Effector memory CD4-positive, alpha-beta T cell (primary cell): ENCODE results near the gene TBL1X.
A peak's percentile ranks its signal among the peaks of the same experiment; 100 is the strongest.
"Not testable (repeated sequence)": the region's sequence is repeated elsewhere in the genome, so short reads cannot be mapped to it uniquely, and the experiment has no call there.

Experiments
- DNase-seq, 3 donors: peaks; one replicate each; pipeline ENCODE4 v3.0.0-alpha.2; 2020
- H3K27ac ChIP-seq: 2 replicates; pipeline ENCODE4 v1.7.0; 2013; ENCODE audit warnings: mild to moderate bottlenecking, low read length, moderate library complexity; ENCODE audit not compliant: insufficient read depth, poor library complexity, severe bottlenecking
- H3K27me3 ChIP-seq: replicated peaks from 2 replicates; pipeline ENCODE4 v1.7.0; 2013; ENCODE audit warnings: mild to moderate bottlenecking, low read length; ENCODE audit not compliant: insufficient read depth, control insufficient read depth, poor library complexity, severe bottlenecking
- H3K36me3 ChIP-seq: 2 replicates; pipeline ENCODE4 v1.7.0; 2013; ENCODE audit warnings: mild to moderate bottlenecking, low read length, moderate library complexity; ENCODE audit not compliant: control insufficient read depth, insufficient read depth
- H3K4me1 ChIP-seq: 2 replicates; pipeline ENCODE4 v1.7.0; 2013; ENCODE audit warnings: low read length, mild to moderate bottlenecking; ENCODE audit not compliant: control insufficient read depth, insufficient read depth, poor library complexity, severe bottlenecking
- H3K4me3 ChIP-seq: 2 replicates; pipeline ENCODE4 v1.7.0; 2013; ENCODE audit warnings: low read length, low read depth, mild to moderate bottlenecking; ENCODE audit not compliant: insufficient read depth, poor library complexity, severe bottlenecking
- H3K9me3 ChIP-seq: 2 replicates; pipeline ENCODE4 v1.7.0; 2013; ENCODE audit warnings: mild to moderate bottlenecking, low read length, moderate library complexity; ENCODE audit not compliant: control insufficient read depth

The TBL1X gene

DNA sequence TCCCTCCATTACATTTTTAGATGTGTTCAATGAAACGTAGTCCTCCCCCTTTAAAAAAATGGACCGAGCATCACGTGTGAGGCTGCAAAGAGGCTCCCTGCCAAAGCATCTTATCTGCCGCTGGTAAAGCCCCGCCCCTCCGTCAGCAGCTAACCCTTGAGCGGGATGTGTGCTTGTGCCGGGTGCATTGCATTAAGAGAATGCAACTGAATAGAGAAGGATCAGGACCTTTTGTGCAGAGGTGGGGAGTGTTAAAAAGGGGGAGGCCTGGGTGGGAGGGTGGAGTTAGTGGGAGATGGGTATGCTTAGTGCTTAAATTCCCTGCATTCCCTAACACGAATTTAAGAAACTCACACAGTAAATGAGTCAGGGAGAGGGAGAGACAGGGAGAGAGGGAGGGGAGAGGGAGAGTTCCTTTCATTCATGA is 66.0 kb downstream of the TBL1X start:
- Histone ChIP-seq H3K4me3 (no peak overlapping the region), H3K27ac (no peak overlapping the region), H3K36me3 (no peaks in the 10 kb centered on the region), H3K9me3 (no peaks in the 10 kb centered on the region), H3K4me1 (no peaks in the 10 kb centered on the region), H3K27me3 (no peaks in the 10 kb centered on the region)
- peak; percentile 6 to 35 (median 34) for DNase-seq

DNA sequence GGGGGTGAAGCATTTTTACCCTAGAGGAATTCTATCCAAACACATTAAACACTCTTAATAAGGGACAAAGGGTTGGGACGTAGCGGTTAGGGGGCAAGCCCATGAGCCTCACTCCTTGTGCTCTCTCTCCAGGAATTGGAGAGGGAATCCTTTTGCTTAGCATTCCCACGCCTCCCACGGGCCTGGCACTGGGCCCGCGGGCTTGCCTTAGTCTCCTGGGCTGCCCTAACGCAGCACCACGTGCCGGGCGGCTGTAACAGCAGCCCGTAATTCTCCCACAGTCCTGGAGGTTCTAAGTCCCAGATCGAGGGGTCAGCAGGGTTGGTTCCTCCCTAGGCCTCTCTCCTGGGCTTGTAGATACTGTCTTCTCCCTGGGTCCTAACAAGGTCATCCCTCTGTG is 67.5 kb downstream of the TBL1X start:
- H3K27me3 ChIP-seq = no peaks in the 10 kb centered on the region
- no peaks in the 10 kb centered on the region for H3K4me1 ChIP-seq
- H3K4me3 ChIP-seq = no peak overlapping the region
- no peak for DNase-seq
- H3K36me3 ChIP-seq = no peaks in the 10 kb centered on the region
- H3K27ac ChIP-seq = no peak overlapping the region
- no peaks in the 10 kb centered on the region for H3K9me3 ChIP-seq

DNA sequence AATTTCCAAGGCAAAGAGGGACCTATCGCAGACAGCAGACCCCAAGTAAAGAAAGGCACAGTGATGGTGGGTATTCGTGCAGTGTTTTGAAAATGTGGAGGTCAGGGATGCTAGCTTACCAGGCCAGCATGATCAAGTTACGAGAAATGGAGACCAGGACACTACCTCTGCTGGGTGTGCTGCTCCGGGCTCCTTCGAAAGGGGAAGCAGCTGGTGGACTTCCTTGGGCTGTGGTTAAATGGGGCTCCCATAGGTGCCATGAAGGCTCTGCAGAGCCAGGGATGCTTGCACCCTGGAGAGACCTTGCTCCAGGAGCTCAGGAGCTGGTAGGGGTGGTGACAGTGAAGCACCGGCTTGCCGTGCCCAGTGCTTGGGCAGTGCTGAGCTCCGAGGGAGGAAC is 68.8 kb downstream of the TBL1X start:
- H3K4me3 ChIP-seq = no peak overlapping the region
- no peaks in the 10 kb centered on the region for H3K36me3 ChIP-seq
- H3K27me3 ChIP-seq = no peaks in the 10 kb centered on the region
- H3K9me3 ChIP-seq = no peaks in the 10 kb centered on the region
- no peak overlapping the region for H3K27ac ChIP-seq
- no peaks in the 10 kb centered on the region for H3K4me1 ChIP-seq
- no peak for DNase-seq

DNA sequence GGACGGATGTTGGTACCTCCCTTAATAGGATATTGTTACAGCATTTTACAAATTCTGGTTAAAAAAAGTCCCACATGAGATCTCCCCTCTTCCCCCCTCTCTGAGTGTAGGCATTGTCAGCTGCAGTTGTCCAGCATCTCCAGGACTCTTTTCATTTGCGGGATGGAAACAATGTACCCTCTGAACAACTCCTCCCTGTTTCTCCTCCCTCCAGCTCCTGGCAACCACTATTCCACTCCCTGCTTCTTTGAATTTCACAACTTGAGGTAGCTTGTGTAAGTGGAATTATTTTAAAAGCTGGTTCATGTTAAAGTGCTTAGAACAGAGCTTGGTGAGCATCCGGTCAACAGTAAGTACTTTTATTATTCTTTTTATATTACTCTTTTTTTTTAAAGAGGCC is 69.8 kb downstream of the TBL1X start:
- Histone ChIP-seq H3K27me3 (no peaks in the 10 kb centered on the region), H3K4me3 (no peak overlapping the region), H3K9me3 (no peaks in the 10 kb centered on the region), H3K4me1 (no peaks in the 10 kb centered on the region), H3K36me3 (no peaks in the 10 kb centered on the region), H3K27ac (no peak overlapping the region)
- DNase-seq = no peak

DNA sequence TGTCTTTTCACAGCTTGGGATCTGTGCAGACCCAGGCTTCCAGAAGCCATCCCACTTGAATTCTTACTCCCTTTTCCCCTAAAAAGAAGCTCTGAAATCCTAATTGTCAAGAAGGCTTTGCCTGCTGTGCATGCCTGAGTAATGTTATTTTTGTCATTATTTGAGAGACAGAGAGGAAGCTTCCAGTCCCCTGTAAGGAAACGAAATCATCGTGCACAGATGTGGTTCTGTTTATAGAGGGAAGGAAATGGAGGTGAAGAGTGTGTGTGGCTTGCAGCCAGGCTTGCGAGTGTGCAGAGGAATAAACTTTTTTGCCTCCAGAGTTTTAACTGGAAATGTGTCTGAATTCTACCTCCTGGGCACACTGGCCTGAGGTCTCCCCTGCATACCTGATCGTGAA is 70.2 kb downstream of the TBL1X start:
- no peak for DNase-seq
- no peaks in the 10 kb centered on the region for H3K4me1 ChIP-seq
- no peak overlapping the region for H3K4me3 ChIP-seq
- H3K27ac ChIP-seq = no peak overlapping the region
- H3K9me3 ChIP-seq = no peaks in the 10 kb centered on the region
- no peaks in the 10 kb centered on the region for H3K27me3 ChIP-seq
- H3K36me3 ChIP-seq = no peaks in the 10 kb centered on the region

DNA sequence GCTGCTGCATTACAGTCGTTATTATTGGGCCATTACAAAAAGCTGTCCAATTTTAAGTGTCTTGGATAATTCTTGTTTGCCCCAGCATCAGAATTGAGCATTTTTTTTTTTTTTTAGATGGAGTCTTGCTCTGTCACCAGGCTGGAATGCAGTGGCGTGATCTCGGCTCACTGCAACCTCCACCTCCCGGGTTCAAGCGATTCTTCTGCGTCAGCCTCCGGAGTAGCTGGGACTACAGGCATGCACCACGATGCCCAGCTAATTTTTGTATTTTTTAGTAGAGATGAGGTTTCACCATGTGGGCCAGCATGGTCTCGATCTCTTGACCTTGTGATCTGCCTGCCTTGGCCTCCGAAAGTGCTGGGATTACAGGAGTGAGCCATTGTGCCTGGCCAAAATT is 71.3 kb downstream of the TBL1X start:
- not testable (repeated sequence) for H3K4me1 ChIP-seq, H3K4me3 ChIP-seq, H3K27ac ChIP-seq, H3K9me3 ChIP-seq, H3K36me3 ChIP-seq, DNase-seq, H3K27me3 ChIP-seq

DNA sequence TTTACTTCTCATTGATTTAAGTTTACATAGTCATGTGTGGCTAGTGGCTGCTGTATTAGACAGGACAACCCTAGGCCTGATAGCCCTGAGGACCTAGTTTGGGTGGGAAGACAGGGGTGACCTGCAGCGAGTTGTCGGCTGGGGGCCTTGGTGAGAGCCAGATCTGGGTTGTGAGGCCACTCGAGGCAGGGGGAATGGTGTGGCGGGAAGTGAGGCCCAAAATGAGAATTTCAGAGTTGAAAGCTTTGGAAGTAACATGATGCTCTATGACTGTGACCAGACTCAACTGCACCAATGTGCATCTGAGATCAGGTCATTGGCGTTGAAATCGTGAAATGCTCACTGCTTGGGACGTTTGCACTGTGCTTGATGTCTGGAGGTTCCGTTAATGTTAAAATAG is 72.9 kb downstream of the TBL1X start:
- DNase-seq = no peak
- Histone ChIP-seq H3K36me3 (no peaks in the 10 kb centered on the region), H3K9me3 (no peaks in the 10 kb centered on the region), H3K27me3 (no peaks in the 10 kb centered on the region), H3K4me3 (no peak overlapping the region), H3K27ac (no peak overlapping the region), H3K4me1 (no peaks in the 10 kb centered on the region)

DNA sequence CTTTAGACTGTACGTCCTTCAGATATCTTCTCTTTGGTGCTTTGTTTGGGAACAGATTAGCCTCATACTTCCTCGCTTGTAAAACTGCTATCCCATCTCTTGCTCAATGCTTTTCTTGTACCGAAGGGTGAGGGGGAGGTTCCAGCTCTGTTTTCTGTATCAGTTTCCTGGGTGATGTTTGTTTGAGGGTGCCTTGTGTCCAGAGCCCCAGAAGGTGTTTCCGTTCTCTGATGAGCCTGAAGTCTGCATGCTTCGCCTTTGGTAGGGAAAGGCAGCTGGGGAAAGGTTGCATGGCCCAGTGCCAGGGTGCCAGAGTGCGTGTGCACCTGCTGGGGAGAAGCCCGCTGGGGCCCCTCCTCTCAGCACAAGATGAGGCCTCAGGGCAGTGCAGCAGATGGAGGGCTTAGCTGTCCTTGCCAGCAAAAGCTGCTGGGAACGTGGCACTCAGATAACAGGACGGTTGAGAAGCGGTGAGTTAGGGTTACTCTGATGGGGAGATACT is 73.7 kb downstream of the TBL1X start:
- H3K9me3 ChIP-seq = no peaks in the 10 kb centered on the region
- H3K27ac ChIP-seq = no peak overlapping the region
- no peaks in the 10 kb centered on the region for H3K36me3 ChIP-seq
- no peak for DNase-seq
- H3K4me1 ChIP-seq = no peaks in the 10 kb centered on the region
- H3K27me3 ChIP-seq = no peaks in the 10 kb centered on the region
- no peak overlapping the region for H3K4me3 ChIP-seq

DNA sequence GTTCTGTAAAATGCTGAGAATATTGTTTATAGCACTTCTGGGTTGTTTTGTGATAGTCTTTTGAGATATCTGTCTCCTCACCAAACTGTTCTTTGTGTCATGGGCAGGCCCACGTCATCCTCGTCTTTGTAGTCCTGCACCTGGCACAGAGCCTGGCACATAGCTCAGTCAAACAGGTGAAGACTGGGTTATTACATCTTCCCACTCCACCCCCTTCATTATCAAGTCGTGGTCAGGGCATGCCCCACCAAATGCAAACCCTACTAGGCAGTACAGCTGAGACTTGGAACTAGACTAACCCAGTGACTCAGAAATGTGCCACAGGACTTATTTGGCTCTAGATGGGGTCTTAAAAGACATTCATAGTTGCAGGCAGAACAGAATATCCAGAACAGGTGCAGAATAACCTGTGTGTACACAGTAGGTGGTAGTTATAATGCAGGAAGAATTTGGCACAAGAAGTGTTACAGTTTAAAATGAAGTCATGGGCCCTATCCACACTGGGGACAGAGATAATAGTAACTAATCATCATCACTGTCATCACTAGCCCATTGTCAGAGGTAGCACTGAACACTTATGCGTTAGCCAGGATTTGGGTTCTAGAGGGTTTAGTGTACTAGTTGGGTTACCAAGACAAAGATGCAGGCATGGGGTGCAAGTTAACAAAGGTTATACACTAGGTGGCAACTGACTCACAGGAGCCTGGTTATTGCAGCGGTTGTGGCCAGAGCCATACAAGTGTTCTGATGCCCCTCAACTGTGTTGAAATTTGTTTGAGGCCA is 74.9 kb downstream of the TBL1X start:
- Histone ChIP-seq H3K27me3 (no peaks in the 10 kb centered on the region), H3K36me3 (no peaks in the 10 kb centered on the region), H3K9me3 (no peaks in the 10 kb centered on the region), H3K4me3 (no peak overlapping the region), H3K4me1 (no peaks in the 10 kb centered on the region), H3K27ac (no peak overlapping the region)
- no peak for DNase-seq

DNA sequence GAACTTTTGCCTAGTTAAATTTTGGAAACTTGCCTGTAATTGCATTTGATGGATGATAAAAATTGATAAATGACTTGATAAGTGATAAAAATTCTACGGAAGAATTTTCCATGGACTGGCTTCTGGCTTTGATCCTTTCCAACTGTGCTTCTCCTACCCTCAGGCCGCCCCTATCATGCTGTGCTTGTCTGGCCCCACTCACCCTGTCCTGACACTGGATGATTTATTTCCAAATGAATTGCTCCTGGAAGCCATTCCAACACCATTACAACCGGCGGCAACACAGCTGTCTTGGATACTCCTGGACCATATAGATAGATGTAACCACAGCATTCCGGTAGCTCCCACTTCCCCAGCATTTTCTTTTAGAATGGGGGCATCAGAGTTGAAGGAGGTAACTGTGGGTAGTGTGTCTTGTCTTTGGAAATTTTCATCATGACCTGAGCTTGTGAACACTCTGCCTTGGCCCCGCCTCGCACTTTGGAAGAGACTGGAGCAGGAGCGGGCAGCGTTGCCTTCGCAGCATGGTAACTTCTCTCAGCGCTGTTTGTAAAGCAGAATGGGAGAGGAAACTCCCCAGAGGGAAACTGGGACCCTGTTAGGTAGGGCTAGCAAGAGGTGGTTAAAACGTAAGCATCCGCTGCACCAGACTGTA is 77.4 kb downstream of the TBL1X start:
- Histone ChIP-seq H3K27ac (no peak overlapping the region), H3K4me3 (no peak overlapping the region), H3K27me3 (no peaks in the 10 kb centered on the region), H3K36me3 (no peaks in the 10 kb centered on the region), H3K9me3 (no peaks in the 10 kb centered on the region), H3K4me1 (no peaks in the 10 kb centered on the region)
- DNase-seq = no peak
